ENCODE results near the gene EMC6.

EMC6 gene

GRCh38 chr17:3708366-3708765, 39.8 kb downstream of the EMC6 start:
- ATAC-seq (no peak), DNase-seq (no peak)
- peak overlapping the region in 1 of 2 donors; percentile 10 for H3K27ac Mint-ChIP-seq
- no peaks in the 10 kb centered on the region for H3K27me3 Mint-ChIP-seq
- peak overlapping the region; percentile 22 to 45 for H3K4me3 Mint-ChIP-seq
- peaks cover 0 to 7% of the 10 kb centered on the region in 2 donors for H3K9me3 Mint-ChIP-seq
- peaks cover 58% of the 10 kb centered on the region for H3K4me1 Mint-ChIP-seq

GRCh38 chr17:3710951-3711383, 42.4 kb downstream of the EMC6 start:
- no peaks in the 10 kb centered on the region for H3K27me3 Mint-ChIP-seq
- peak overlapping the region in 1 of 2 donors; percentile 34 for H3K27ac Mint-ChIP-seq
- peak; percentile 78 to 90 for DNase-seq
- H3K4me1 Mint-ChIP-seq: peaks cover 78% of the 10 kb centered on the region
- H3K4me3 Mint-ChIP-seq: peak overlapping the region; percentile 54 to 68
- ATAC-seq: peak; percentile 97
- peaks cover 0 to 7% of the 10 kb centered on the region in 2 donors for H3K9me3 Mint-ChIP-seq

GRCh38 chr17:3712811-3713463, 44.3 kb downstream of the EMC6 start:
- Mint-ChIP-seq H3K27me3 (no peaks in the 10 kb centered on the region), H3K9me3 (peaks cover 0 to 7% of the 10 kb centered on the region in 2 donors), H3K4me1 (peaks cover 78% of the 10 kb centered on the region), H3K4me3 (peak overlapping the region; percentile 54 to 58), H3K27ac (peak overlapping the region; percentile 36 to 76)
- ATAC-seq (peak; percentile 50), DNase-seq (peak in 1 of 2 donors; percentile 64)

- Mint-ChIP-seq H3K4me1 (peaks cover 75% of the 10 kb centered on the region), H3K27ac (no peak overlapping the region), H3K27me3 (no peaks in the 10 kb centered on the region), H3K4me3 (no peak overlapping the region), H3K9me3 (peaks cover 0 to 7% of the 10 kb centered on the region in 2 donors)
- DNase-seq (no peak), ATAC-seq (no peak)
These were observed 46.7 kb downstream of the EMC6 start for GRCh38 chr17:3715296-3715695.

GRCh38 chr17:3718201-3718600, 49.6 kb downstream of the EMC6 start:
- DNase-seq: no peak
- no peak overlapping the region for H3K27ac Mint-ChIP-seq
- H3K4me3 Mint-ChIP-seq: peak overlapping the region in 1 of 2 donors; percentile 17
- no peaks in the 10 kb centered on the region for H3K9me3 Mint-ChIP-seq
- H3K4me1 Mint-ChIP-seq: peaks cover 76% of the 10 kb centered on the region
- ATAC-seq: no peak
- H3K27me3 Mint-ChIP-seq: no peaks in the 10 kb centered on the region

- no peaks in the 10 kb centered on the region for H3K9me3 Mint-ChIP-seq
- peak overlapping the region in 1 of 2 donors; percentile 23 for H3K4me3 Mint-ChIP-seq
- H3K27ac Mint-ChIP-seq: no peak overlapping the region
- H3K4me1 Mint-ChIP-seq: peaks cover 68% of the 10 kb centered on the region
- DNase-seq (no peak), ATAC-seq (no peak)
- no peaks in the 10 kb centered on the region for H3K27me3 Mint-ChIP-seq
These were observed 50.7 kb downstream of the EMC6 start for GRCh38 chr17:3719265-3719664.
